Upper lobe of left lung (tissue), 6 donors: ENCODE results near the gene HS3ST5. TPM values are rescaled to one million over a fixed set of nuclear protein-coding genes. Genes with fewer than 3 reads are reported as not detected.

ENCODE experiments used
- ATAC-seq, 2 donors: fragments of 200-7000 bp; cut with Tn5 transposase; one replicate each; pipeline ENCODE4 v1.9.1; 2022; ENCODE audit warnings: mild to moderate bottlenecking in 2 of 2, moderate library complexity in 2 of 2; ENCODE audit not compliant: low FRiP score in 2 of 2
- DNase-seq, 2 donors: peaks; one replicate each; pipeline ENCODE4 v3.0.0-alpha.2; 2019 to 2020
- H3K27ac ChIP-seq, 4 donors: fragments of 200-600 bp; sonication (generic); one replicate each; pipeline ENCODE4 v1.5.1; 2016 to 2019
- H3K27me3 ChIP-seq, 4 donors: fragments of 200-600 bp; sonication (generic); one replicate each; pipeline ENCODE4 v1.5.1; 2017 to 2019
- H3K36me3 ChIP-seq, 4 donors: fragments of 200-600 bp; sonication (generic); one replicate each; pipeline ENCODE4 v1.5.1; 2016 to 2019
- H3K4me1 ChIP-seq, 4 donors: fragments of 200-600 bp; sonication (generic); one replicate each; pipeline ENCODE4 v1.5.1; 2018 to 2019
- H3K4me3 ChIP-seq, 4 donors: fragments of 200-600 bp; sonication (generic); one replicate each; pipeline ENCODE4 v1.5.1; 2017 to 2019; ENCODE audit warnings: mild to moderate bottlenecking in 2 of 4, moderate library complexity in 1 of 4
- H3K9me3 ChIP-seq, 4 donors: fragments of 200-600 bp; sonication (generic); one replicate each; pipeline ENCODE4 v1.5.1; 2018 to 2019
- CTCF ChIP-seq, 6 experiments: fragments of 450-650 bp in 4 of 6; fragments of 200-600 bp in 2 of 6; sonication (generic) in 2 of 6; IDR thresholded peaks; one replicate each; pipeline ENCODE4 v1.5.1; 2016 to 2019; ENCODE audit warnings: antibody characterized with exemption in 6 of 6
- EP300 ChIP-seq, 4 donors: sonication (generic); formaldehyde crosslinking; IDR thresholded peaks; one replicate each; pipeline ENCODE4 v1.5.1; 2017; ENCODE audit warnings: antibody characterized with exemption in 4 of 4, control low read depth in 2 of 4
- POLR2A ChIP-seq, 4 donors: fragments of 450-650 bp; IDR thresholded peaks; one replicate each; pipeline ENCODE4 v1.5.1; 2016 to 2017; ENCODE audit warnings: antibody characterized with exemption in 4 of 4, mild to moderate bottlenecking in 2 of 4
- POLR2AphosphoS5 ChIP-seq, 2 donors: sonication (generic); formaldehyde crosslinking; IDR thresholded peaks; one replicate each; pipeline ENCODE4 v1.5.1; 2017; ENCODE audit warnings: antibody characterized with exemption in 2 of 2
- WGBS, 2 donors: methylation state at CpG; one replicate each; pipeline ENCODE4 v1.1.5; 2017 to 2018; 5-methylcytosine and 5-hydroxymethylcytosine counted together
- total RNA-seq, 6 donors: library from RNA; depleted of rRNA in 4 of 6; stranded (reverse); fragments of >200 nt in 4 of 6; gene quantifications; one replicate each; pipeline versions ENCODE4 v1.1.0 to v1.2.1, GENCODE V29; 2016 to 2021
- donor health status: DM: no; HTN: no; CAD: no; lungs with moderate emphysema.
- donor health status: DM: no; HTN: yes; CAD: no; lungs with severe emphysema.

Gene HS3ST5
- total RNA-seq, 6 donors from 2014 or later: 0.17 to 0.52 (median 0.30) TPM; not detected in 1

GRCh38 chr6:114376611-114377175 is 33.9 kb upstream of the HS3ST5 start:
- H3K36me3 ChIP-seq: no peaks in the 10 kb centered on the region
- ATAC-seq (no peak), DNase-seq (no peak)
- no peak for TF ChIP-seq EP300 (IDR thresholded peaks at IDR 0.05)
- TF ChIP-seq POLR2A (IDR thresholded peaks at IDR 0.05): no peak
- TF ChIP-seq POLR2AphosphoS5 (IDR thresholded peaks at IDR 0.05): no peak
- no peak for TF ChIP-seq CTCF (IDR thresholded peaks at IDR 0.05)
- no peaks in the 10 kb centered on the region for H3K27me3 ChIP-seq
- no peak overlapping the region for H3K27ac ChIP-seq
- H3K4me1 ChIP-seq: no peaks in the 10 kb centered on the region
- H3K4me3 ChIP-seq: no peak overlapping the region
- 26 to 38% methylated on average over 2 of the region's 2 CpGs for WGBS, 2 donors
- no peaks in the 10 kb centered on the region for H3K9me3 ChIP-seq

DNA sequence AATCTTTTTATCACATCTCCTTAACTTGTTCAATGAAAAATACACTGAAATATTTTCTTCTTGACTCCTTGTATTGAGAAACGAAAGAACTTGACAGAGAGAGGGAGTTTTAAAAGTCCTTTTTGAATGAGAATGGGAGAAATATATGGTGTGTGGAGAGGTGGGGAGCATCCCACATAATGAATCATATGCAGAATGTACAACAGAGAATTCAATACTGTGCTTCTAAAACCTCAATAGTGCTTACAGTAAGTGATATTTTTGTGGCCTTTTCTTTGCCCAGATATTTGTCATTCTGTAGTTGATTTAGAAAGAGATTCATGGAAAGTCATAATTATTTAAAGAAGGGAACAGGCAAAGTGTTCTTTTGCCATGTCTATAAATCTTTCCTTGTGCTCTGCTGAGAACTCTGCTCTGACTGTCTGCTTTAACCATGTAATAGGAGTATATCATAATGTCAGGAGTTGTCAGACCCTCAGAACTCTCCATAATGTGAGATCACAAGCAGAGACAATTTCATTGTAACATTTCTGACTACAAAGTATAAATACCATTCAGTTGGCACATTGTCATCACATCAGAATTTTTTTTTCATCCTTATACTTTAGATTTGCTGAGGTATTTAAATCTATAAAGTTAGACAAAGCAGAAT is 32.8 kb upstream of the HS3ST5 start:
- TF ChIP-seq POLR2AphosphoS5 (IDR thresholded peaks at IDR 0.05) (no peak), EP300 (IDR thresholded peaks at IDR 0.05) (no peak), POLR2A (IDR thresholded peaks at IDR 0.05) (no peak), CTCF (IDR thresholded peaks at IDR 0.05) (no peak)
- ATAC-seq: no peak
- no peaks in the 10 kb centered on the region for H3K4me1 ChIP-seq
- DNase-seq: no peak
- H3K27ac ChIP-seq: no peak overlapping the region
- no peak overlapping the region for H3K4me3 ChIP-seq
- WGBS, 2 donors: 50 to 61% methylated on average over 1 of the region's 1 CpG
- H3K9me3 ChIP-seq: no peaks in the 10 kb centered on the region
- H3K36me3 ChIP-seq: no peaks in the 10 kb centered on the region
- no peaks in the 10 kb centered on the region for H3K27me3 ChIP-seq

DNA sequence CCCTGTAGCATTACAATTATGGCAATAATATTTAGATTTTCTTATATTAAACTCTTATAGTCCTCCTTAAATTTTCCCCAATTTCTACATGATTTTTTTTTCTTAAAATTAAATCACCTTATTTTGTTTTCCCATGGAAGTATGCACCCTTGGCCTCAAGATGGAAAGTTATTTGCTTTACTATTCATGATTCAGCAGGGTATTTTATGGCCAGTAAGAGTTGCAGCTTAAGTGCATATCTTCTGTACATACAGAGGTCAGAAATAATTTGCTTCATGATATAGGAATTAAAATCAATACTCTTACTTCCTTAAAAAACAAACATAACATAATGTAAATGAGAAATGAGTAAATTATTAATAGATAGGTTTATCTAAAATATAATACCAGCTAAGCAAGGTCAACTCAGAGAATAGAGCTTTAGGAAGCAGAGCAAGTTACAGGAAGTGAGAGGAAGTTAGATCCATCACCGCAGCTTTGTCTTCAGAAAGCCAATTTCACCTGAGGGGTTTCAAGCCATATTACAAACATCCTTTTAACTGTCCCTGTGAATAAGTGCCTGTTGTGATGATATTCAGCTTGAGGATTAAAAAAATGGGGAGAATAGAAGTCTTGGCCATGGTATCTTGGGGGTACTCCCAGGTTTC is 24.6 kb upstream of the HS3ST5 start:
- Histone ChIP-seq H3K4me1 (no peaks in the 10 kb centered on the region), H3K4me3 (no peak overlapping the region), H3K9me3 (no peaks in the 10 kb centered on the region), H3K36me3 (no peaks in the 10 kb centered on the region), H3K27me3 (no peaks in the 10 kb centered on the region), H3K27ac (no peak overlapping the region)
- ATAC-seq (no peak), DNase-seq (no peak)
- 72 to 76% methylated on average over 1 of the region's 1 CpG for WGBS, 2 donors
- TF ChIP-seq EP300 (IDR thresholded peaks at IDR 0.05): no peak
- TF ChIP-seq POLR2AphosphoS5 (IDR thresholded peaks at IDR 0.05): no peak
- no peak for TF ChIP-seq CTCF (IDR thresholded peaks at IDR 0.05)
- no peak for TF ChIP-seq POLR2A (IDR thresholded peaks at IDR 0.05)

- no peak for TF ChIP-seq POLR2AphosphoS5 (IDR thresholded peaks at IDR 0.05)
- TF ChIP-seq EP300 (IDR thresholded peaks at IDR 0.05): no peak
- TF ChIP-seq CTCF (IDR thresholded peaks at IDR 0.05): no peak
- no peak for TF ChIP-seq POLR2A (IDR thresholded peaks at IDR 0.05)
- Histone ChIP-seq H3K36me3 (no peaks in the 10 kb centered on the region), H3K27me3 (no peaks in the 10 kb centered on the region), H3K9me3 (no peaks in the 10 kb centered on the region), H3K4me3 (no peak overlapping the region), H3K4me1 (no peaks in the 10 kb centered on the region), H3K27ac (no peak overlapping the region)
- ATAC-seq (no peak), DNase-seq (no peak)
Measured at GRCh38 chr6:114366899-114367298, 24.1 kb upstream of the HS3ST5 start.
